Esophagus muscularis mucosa (tissue), 3 donors: Measurements from ENCODE around the gene DYNC2I2.

Experiments used
- CTCF ChIP-seq, 3 experiments: fragments of 200-600 bp in 2 of 3; fragments of 450-650 bp in 1 of 3; sonication (generic) in 2 of 3; IDR thresholded peaks; one replicate each; pipeline ENCODE4 v1.5.1; 2017 to 2019; ENCODE audit warnings: antibody characterized with exemption in 3 of 3, mild to moderate bottlenecking in 2 of 3, moderate library complexity in 1 of 3
- POLR2AphosphoS5 ChIP-seq, 2 donors: sonication (generic); formaldehyde crosslinking; IDR thresholded peaks; one replicate each; pipeline ENCODE4 v1.6.1; 2017; ENCODE audit warnings: antibody characterized with exemption in 2 of 2

GRCh38 chr9:128684065-128684324 lies 27.3 kb upstream of the DYNC2I2 start:
- TF ChIP-seq CTCF (IDR thresholded peaks at IDR 0.05) (no peak), POLR2AphosphoS5 (IDR thresholded peaks at IDR 0.05) (no peak)
